ENCODE measurements around the gene USB1.
"Not testable (repeated sequence)": the region's sequence is repeated elsewhere in the genome, so short reads cannot be mapped to it uniquely, and the experiment has no call there.

Gene USB1

GRCh38 chr16:57995721-57996405, 5.3 kb upstream of the USB1 start:
- ATAC-seq (no peak), DNase-seq (no peak)

GRCh38 chr16:57996406-57997175, 4.6 kb upstream of the USB1 start:
- no peak for DNase-seq
- no peak for ATAC-seq

- ATAC-seq (no peak), DNase-seq (no peak)
These were observed 4.1 kb upstream of the USB1 start for GRCh38 chr16:57997176-57997527.

GRCh38 chr16:57997528-57998265, 3.5 kb upstream of the USB1 start:
- DNase-seq: no peak
- ATAC-seq: no peak

- peak; percentile 71 for DNase-seq
These were observed 2.7 kb upstream of the USB1 start for GRCh38 chr16:57998486-57998885.

GRCh38 chr16:57998992-57999365, 2.2 kb upstream of the USB1 start:
- ATAC-seq: no peak
- no peak for DNase-seq

More at GRCh38 chr16:57998486-57998885, 2.7 kb upstream of the USB1 start:
- peak; percentile 58 for ATAC-seq

GRCh38 chr16:57999366-57999970, 1.7 kb upstream of the USB1 start:
- ATAC-seq (no peak), DNase-seq (peak; percentile 34)

- ATAC-seq (peak; percentile 12), DNase-seq (peak; percentile 34)
These were observed 1.1 kb upstream of the USB1 start, which contains the start of gene ZNF319 for GRCh38 chr16:57999971-58000705. Gene ZNF319, minus strand, starts transcription at chr16:58000672. Its CDS starts 2,407 bp downstream, at chr16:57998265.

- DNase-seq: no peak
These were observed 691 bp downstream of the USB1 start for GRCh38 chr16:58001781-58002415.

GRCh38 chr16:58002416-58002800, 1.2 kb downstream of the USB1 start:
- ATAC-seq: no peak
- DNase-seq: no peak

More at GRCh38 chr16:58001781-58002415, 691 bp downstream of the USB1 start:
- no peak for ATAC-seq

- no peak for DNase-seq
- ATAC-seq: no peak
These were observed 1.7 kb downstream of the USB1 start for GRCh38 chr16:58002936-58003335.

- ATAC-seq: not testable (repeated sequence)
These were observed 3.5 kb downstream of the USB1 start for GRCh38 chr16:58004736-58005135.

GRCh38 chr16:58009856-58010416, 8.7 kb downstream of the USB1 start:
- DNase-seq (no peak), ATAC-seq (no peak)

More at GRCh38 chr16:58004736-58005135, 3.5 kb downstream of the USB1 start:
- DNase-seq: not testable (repeated sequence)

GRCh38 chr16:58010886-58011285, 9.7 kb downstream of the USB1 start:
- DNase-seq: no peak
- no peak for ATAC-seq

GRCh38 chr16:58011652-58012051, 10.4 kb downstream of the USB1 start:
- DNase-seq (no peak), ATAC-seq (no peak)

GRCh38 chr16:58012481-58012880, 11.3 kb downstream of the USB1 start:
- no peak for ATAC-seq
- DNase-seq: no peak

GRCh38 chr16:58013201-58013956, 12.2 kb downstream of the USB1 start:
- ATAC-seq: no peak

GRCh38 chr16:58016840-58017446, 15.7 kb downstream of the USB1 start:
- ATAC-seq: no peak

More at GRCh38 chr16:58013201-58013956, 12.2 kb downstream of the USB1 start:
- no peak for DNase-seq

GRCh38 chr16:58018803-58019202, 17.6 kb downstream of the USB1 start:
- ATAC-seq: no peak
- no peak for DNase-seq

More at GRCh38 chr16:58016840-58017446, 15.7 kb downstream of the USB1 start:
- DNase-seq: no peak
